ENCODE results near the gene RNLS. TPM values are rescaled to one million over a fixed set of nuclear protein-coding genes. Genes with fewer than 3 reads are reported as not detected.

RNLS gene
- total RNA-seq, 1 experiment from 2014 or later: not detected

DNA sequence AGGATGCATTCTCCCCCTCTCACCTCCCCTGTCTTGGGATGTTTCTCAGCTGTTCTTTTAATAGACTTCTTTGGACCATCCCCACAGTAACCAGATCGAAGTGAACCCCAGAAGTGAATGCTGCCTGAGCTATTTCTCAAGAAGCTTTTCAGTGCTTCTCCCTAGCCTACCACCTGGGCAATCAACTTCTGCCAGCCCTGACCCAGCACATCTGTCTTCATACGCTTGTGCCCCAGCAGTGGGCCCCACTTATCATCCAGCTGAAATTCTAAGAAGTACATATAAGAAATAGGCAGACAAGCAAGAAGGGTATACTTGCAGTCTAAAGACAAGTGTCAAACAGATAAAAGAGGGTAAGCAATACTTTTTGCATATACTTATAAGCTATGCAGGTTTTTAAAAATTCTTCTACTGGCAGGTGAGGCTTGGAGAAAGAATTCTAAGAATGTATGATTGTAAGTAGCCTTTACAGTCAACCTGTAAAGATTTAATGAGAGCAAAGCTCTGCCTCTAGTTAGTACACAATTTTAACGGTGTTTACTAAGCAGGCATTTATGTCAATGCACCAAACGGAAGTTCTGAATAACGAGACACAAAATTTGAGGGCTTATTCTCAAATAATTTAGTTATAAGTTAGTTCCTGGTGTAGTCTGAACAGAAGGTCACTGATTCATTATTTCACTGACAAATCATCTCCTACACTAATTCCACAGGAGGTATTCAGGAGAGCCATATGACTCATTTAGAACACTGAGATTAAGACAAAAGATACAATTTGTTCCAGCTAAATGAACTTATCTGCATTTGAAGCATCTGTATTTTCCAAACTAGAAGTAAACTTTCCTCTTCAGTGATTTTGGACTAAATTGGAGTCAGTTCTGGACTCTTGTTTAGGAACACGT lies 83.3 kb downstream of the RNLS start:
- no TSS peak for BruUV-seq (replicated peaks)
- intact Hi-C loops (cut with micrococcal nuclease): no loop called here
- H3K4me1 ChIP-seq (ENCODE audit: control insufficient read depth in 1 of 2, insufficient read depth in 2 of 2, low read length in 2 of 2): peaks cover 0 to 11% of the 10 kb centered on the region in 2 experiments; a peak in 2 of 4 replicates
- H3K9ac ChIP-seq (ENCODE audit: low read length): no peak overlapping the region
- no peaks in the 10 kb centered on the region for H3K27me3 ChIP-seq (ENCODE audit: insufficient read depth, low read length)
- H3K9me3 ChIP-seq (ENCODE audit: control insufficient read depth in 1 of 2, insufficient read depth in 1 of 2, low read depth in 1 of 2, low read length in 2 of 2): no peaks in the 10 kb centered on the region
- no peak overlapping the region for H3K27ac ChIP-seq (ENCODE audit: low read depth, low read length)
- DNase-seq (ENCODE audit: low read depth, low spot score): no peak
- ATAC-seq: no peak
- no peak overlapping the region for H2AFZ ChIP-seq (ENCODE audit: low read depth, low read length, poor library complexity, severe bottlenecking)
- H3K36me3 ChIP-seq (ENCODE audit: control insufficient read depth in 1 of 2, insufficient read depth in 2 of 2, low read length in 2 of 2): no peaks in the 10 kb centered on the region
- ChIA-PET CTCF (no interaction called here), RAD21 (ENCODE audit: low non-redundant PET in 1 of 2, low total read pairs in 2 of 2, uncharacterized antibody in 2 of 2, unreplicated experiment in 2 of 2) (interaction anchor here in 1 of 2 experiments (0.6 kb wide), 1 partner anchor 282 kb away, joined by 5 read pairs; no protein-coding TSS in a partner anchor), POLR2A (no interaction called here)
- no peak overlapping the region for H3K4me3 ChIP-seq (replicated peaks in 1 of 2; ENCODE audit: low read depth in 1 of 2, low read length in 2 of 2)
- no peaks in the 10 kb centered on the region for H4K20me1 ChIP-seq (ENCODE audit: insufficient read depth)
- TF ChIP-seq ZNF274 (IDR thresholded peaks at IDR 0.05; ENCODE audit: low read depth, low read length) (no peak), ELF1 (IDR thresholded peaks at IDR 0.05; ENCODE audit: borderline replicate concordance, low read depth) (no peak), ATF3 (IDR thresholded peaks at IDR 0.05) (no peak), ZFX (IDR thresholded peaks at IDR 0.05) (no peak), TCF7L2 (IDR thresholded peaks at IDR 0.05; ENCODE audit: borderline replicate concordance, extremely low read depth, insufficient read depth, insufficient read length) (no peak), RAD21 (IDR thresholded peaks at IDR 0.05; ENCODE audit: low read depth) (no peak), SP1 (IDR thresholded peaks at IDR 0.05; ENCODE audit: low read depth) (no peak), POLR2A (IDR thresholded peaks at IDR 0.05; ENCODE audit: borderline replicate concordance, extremely low read depth, insufficient read depth, insufficient read length) (no peak), SIN3A (IDR thresholded peaks at IDR 0.05; ENCODE audit: low read depth) (no peak), CBX3 (IDR thresholded peaks at IDR 0.05; ENCODE audit: low read depth) (no peak), EZH2 (IDR thresholded peaks at IDR 0.05) (no peak), YY1 (IDR thresholded peaks at IDR 0.05; ENCODE audit: extremely low read depth, insufficient replicate concordance, low read depth, low read length) (no peak), POLR2AphosphoS5 (IDR thresholded peaks at IDR 0.05; ENCODE audit: low read depth, low read length) (no peak)
- TF ChIP-seq, protein P1, sequence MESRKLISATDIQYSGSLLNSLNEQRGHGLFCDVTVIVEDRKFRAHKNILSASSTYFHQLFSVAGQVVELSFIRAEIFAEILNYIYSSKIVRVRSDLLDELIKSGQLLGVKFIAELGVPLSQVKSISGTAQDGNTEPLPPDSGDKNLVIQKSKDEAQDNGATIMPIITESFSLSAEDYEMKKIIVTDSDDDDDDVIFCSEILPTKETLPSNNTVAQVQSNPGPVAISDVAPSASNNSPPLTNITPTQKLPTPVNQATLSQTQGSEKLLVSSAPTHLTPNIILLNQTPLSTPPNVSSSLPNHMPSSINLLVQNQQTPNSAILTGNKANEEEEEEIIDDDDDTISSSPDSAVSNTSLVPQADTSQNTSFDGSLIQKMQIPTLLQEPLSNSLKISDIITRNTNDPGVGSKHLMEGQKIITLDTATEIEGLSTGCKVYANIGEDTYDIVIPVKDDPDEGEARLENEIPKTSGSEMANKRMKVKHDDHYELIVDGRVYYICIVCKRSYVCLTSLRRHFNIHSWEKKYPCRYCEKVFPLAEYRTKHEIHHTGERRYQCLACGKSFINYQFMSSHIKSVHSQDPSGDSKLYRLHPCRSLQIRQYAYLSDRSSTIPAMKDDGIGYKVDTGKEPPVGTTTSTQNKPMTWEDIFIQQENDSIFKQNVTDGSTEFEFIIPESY (IDR thresholded peaks at IDR 0.05; ENCODE audit: extremely low read depth, insufficient replicate concordance, low read length): no peak
- peak overlapping the region; percentile 7 for H3K4me2 ChIP-seq (ENCODE audit: low read length)
- H3K9me2 ChIP-seq (ENCODE audit: insufficient read depth): no peaks in the 10 kb centered on the region
- no peaks in the 10 kb centered on the region for H3K79me2 ChIP-seq (ENCODE audit: insufficient read depth, low read length)

Data from HCT116 (cell line).